GM18511 (cell line): ENCODE data around the gene FBRS.
A peak's percentile ranks its signal among the peaks of the same experiment; 100 is the strongest.
"Not testable (repeated sequence)": the region's sequence is repeated elsewhere in the genome, so short reads cannot be mapped to it uniquely, and the experiment has no call there.

Experiments
- ATAC-seq: cut with Tn5 transposase; IDR thresholded peaks from one replicate; pipeline ENCODE4 v1.9.1; 2021; ENCODE audit warnings: mild to moderate bottlenecking, moderate library complexity; ENCODE audit not compliant: unreplicated experiment

Gene FBRS

DNA sequence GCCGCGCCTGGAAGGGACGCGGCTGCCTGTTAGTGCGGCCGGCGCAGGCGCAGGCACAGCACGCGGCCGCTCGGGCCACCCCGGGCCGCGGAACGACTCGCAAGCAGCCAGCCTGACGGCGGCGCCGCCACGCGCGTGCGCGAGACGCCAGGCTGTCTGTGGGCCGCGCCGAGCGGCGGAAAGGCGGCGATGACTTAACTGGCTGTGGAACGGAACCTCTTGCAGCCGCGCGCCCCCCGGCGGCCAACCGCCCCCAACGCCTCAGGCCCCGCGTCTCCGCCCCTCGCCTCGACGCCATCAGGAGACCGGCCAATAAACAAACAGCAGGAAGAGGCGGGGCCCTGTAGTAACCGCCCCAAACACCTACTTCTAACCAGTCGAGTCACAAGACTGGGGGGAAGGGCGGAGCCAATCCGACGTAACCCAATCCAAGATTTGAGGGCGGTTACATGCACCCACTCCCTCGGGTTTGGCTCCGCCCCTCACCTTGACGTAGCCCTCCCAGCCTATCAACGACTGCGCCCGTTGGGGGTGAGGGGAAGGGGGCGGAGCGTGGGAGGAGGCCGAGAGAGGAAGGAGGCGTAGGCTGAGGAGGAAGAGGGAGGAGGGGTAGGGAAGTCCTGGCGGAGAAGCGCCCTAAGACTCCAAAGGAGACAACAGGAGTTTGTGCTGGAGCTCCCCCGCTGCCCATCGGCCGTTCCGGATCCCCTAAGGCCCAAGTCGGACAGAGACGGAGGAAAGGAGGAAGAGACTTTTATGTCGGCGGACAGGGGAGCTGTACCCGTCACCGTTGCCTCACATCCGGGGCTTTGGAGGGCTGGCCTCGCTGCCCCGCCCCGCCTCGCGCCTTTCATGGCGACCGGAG is at the start of gene FBRS:
FBRS (plus strand) TSS at position 566 of the 865 bp plus-strand sequence. CDS start 1,088 bp downstream, outside the sequence.
- peak; percentile 72 for ATAC-seq

GRCh38 chr16:30609002-30609925 is 49.0 kb upstream of the FBRS start:
- ATAC-seq: peak; percentile 47

DNA sequence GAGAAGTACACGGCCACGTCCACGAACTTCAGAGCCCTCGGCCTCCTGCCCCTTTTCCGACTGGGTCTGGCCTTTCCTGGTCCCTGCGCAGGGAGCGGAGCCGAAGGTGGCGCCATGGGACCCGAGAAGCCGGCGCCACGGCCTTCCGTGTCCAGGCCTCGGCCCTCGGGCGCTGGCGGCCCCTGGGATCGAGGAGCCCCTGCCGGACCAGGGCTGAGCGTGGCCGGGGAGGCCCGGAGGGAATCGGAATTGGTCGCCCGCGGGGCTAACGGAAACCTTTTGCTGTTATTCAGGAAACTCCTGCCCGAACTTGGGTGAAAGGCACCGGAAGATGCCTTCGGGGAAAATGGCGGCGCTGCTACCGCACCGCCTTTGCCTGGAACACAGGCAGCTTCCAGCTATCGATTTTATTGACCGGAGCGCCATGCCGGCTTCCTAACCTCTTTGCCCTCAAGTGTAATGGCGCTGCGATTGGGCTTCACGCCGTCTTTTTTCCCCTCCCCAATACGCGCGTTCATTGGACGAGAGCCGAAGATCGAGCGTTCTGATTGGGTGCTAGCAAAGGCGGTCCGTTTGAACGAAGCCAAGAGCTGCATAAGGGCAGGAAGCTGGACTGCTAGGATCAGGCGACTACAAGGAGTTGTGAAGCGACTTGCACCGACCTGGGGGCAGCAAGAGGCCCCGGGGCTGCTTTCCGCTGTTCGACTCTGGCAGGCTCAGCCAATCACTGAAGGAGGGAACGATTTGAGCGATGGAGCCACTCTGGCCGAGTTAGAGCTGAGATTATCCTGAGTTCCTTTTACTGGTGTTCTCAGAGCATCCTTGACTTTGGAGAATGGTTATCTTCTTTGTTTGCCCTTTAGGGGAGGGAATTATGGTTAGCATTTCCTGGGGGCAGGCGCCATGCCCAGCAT is 48.0 kb upstream of the FBRS start, which contains the start of gene ZNF689:
ZNF689 (minus strand) TSS at position 464 of the 914 bp plus-strand sequence; CDS start at position 116, 348 bp downstream.
- peak; percentile 93 for ATAC-seq

DNA sequence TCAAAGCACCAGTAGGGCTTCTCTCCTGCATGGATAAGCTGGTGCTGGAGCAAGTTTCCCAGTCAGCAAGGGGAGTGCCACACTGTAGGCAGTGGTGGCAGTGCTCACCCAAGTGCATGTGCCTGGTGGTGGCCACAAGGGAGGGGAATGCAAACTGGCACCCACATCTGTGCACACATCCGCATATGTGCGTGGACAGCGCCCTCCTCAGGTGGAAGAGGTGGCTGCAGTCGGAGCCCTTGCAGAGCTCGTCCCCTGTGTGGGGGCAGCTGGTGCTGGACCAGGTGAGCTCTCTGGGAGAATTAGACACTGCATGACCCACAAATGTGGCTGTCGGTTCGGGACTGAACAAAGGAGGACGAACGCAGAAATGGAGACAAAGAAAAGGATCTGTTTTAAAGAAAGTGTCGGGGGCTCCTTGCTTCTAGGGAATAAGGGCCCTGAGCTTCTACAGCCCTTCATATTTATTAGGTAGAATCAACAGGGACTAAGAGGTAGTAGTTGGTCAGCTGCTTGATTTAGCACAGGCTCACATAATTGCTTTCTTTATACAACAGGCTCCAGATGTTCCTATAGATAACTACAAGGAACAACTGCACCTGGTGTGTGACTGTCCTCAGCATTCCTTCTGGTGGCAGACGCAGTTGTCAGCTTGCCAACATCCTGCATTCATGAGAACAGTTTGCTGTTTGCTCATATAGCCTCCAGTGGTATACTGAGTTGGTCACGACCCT is 42.7 kb upstream of the FBRS start:
- no peak for ATAC-seq

DNA sequence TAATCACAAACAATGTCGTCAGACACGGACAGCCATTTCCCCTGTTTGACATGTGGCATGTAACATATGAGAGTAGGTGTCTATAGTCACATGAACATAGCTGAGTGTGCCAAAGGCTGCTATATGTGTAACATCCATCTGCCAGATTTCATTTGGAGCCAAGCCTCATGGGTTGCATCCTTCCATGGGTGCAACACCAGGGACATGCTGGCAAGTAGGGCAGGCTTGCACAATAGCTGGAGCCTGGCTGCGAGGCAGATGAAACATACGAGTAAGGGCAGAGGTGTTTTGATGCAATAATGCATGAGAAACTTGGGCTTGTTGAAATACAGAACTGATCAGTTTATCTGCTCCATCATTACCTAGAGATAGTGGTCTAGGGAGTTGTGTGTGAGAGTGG is 39.0 kb upstream of the FBRS start:
- ATAC-seq: no peak

DNA sequence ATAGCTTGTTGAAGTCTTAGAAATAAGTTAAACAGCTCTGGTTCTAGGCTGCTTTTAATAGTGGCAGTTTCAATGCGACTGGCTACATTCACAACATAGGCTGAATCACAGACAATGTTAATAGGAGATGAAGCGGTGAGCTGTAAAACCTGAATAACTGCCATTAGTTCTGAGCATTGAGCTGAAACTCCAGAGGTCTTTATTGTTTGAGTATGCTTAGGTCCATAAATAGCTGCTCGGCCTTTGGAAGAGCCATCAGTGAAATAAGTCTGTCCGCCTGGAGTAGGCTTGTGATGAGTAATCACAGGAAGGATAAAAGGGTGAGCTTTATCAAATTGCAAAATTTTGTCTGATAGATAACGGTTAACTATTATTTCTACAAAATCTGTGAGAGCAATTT is 38.6 kb upstream of the FBRS start:
- no peak for ATAC-seq

GRCh38 chr16:30620169-30620568 is 38.1 kb upstream of the FBRS start:
- ATAC-seq: no peak

DNA sequence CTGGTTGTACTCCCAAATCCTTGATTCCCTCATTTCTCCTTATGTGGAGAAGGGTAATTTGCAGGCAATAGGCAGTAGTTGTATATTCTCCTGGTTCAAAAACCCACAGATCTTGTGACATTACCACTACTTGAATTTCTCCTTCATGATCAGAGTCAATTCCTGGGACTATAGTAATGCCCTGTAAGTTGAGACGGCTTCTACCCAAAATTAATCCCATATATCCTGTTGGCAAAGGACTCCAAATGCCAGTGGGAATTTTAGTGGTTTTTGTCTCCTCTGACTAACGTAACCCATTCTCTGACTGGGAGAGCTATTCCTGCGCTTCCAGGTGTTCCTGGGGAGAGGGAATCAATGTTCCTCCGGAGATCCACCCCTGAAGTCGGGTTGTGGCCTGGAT is 36.5 kb upstream of the FBRS start:
- ATAC-seq: no peak

GRCh38 chr16:30622455-30623032 is 35.7 kb upstream of the FBRS start:
- no peak for ATAC-seq

DNA sequence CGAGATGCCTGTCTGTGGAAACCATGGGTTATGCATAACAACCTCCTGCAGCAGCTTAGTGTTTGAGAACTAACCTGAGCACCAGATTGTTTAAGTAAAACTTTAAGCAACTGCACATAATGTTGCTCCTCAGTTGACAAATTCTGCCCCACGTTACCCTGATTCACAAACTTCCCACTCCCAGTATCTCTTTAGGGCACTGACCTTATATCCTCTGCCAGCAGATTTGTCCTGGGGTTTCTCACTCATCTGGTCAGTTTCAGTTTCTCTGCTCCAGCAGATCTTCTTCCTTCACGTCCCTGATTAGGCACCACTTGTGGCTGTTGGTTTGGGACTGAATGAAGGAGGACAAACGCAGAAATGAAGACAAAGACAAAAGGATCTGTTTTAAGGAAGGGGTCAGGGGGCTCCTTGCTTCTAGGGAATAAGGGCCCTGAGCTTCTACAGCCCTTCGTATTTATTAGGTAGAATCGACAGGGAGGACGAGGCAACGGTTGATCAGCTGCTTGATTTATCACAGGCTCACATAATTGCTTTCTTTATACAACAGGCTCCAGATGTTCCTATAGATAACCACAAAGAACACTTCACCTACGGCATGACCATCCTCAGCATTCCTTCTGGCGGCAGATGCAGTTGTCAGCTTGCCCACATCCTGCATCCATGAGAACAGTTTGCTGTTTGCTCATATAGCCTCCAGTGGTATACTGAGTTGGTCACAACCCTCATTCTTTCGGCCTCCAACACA is 34.5 kb upstream of the FBRS start:
- no peak for ATAC-seq

DNA sequence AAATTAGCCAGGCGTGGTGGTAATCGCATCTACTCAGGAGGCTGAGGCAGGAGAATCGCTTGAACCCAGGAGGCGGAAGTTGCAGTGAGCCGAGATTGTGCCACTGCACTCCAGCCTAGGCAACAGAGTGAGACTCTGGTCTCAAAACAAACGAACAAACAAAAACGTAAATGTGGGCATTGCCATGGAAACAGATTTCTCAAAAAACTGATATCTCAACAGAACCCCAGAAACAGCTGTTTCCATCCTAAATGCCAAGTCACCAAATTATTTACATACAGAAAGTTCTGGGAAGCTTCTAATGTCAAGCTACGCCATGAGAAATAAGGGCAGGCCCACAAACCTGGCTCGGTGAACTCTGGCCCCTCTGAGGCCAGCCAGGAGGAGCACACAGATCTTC is 32.0 kb upstream of the FBRS start:
- ATAC-seq: no peak

- ATAC-seq: no peak
These were observed 29.3 kb upstream of the FBRS start for GRCh38 chr16:30628628-30629540.

DNA sequence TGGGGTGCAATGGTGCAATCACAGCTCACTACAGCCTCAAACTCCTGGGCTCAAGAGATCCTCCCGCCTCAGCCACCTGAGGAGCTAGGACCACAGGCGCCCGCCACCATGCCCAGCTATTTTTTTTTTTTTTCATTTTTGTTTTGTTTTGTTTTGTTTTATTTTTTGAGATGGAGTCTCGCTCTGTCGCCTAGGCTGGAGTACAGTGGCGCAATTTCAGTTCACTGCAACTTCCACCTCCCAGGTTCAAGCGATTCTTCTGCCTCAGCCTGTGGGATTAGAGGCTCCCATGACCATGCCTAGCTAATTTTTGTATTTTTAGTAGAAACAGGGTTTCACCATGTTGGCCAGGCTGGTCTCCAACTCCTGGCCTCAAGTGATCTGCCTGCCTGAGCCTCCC is 25.8 kb upstream of the FBRS start:
- not testable (repeated sequence) for ATAC-seq

DNA sequence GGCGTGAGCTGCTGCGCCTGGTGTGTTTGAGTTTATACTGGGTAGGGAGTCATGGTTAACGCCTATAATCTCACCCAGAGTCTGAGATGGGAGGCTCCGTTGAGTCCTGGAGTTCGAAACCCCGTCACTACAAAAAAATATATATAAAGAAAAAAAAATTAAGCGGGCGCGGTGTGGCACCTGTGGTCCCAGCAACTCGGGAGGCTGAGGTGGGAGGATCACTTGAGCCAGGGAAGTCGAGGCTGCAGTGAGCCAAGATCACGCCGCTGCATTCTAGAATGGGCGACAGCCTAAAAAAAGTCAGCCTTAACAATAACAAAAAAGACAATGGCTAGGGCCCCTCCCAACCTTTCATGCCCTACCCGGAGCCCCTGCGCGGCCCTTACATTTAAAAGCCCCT is 24.7 kb upstream of the FBRS start:
- ATAC-seq: no peak

DNA sequence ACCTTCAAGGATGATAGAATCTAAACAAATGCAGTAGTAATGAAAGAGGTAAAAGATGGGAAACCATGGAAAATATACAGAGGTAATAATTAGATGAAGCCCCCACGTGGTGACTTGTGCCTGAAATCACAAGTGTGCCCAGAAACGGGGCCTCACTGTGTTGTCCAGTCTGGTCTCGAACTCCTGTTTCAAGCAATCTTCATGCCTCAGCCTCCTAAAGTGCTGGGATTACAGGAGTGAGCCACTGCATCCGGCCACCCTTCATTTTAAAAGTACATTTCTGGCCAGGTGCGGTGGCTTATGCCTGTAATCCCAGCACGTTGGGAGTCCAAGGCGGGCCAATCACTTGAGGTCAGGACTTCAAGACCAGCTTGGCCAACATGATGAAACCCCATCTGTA is 21.6 kb upstream of the FBRS start:
- no peak for ATAC-seq

GRCh38 chr16:30637139-30637538 is 21.1 kb upstream of the FBRS start:
- not testable (repeated sequence) for ATAC-seq

DNA sequence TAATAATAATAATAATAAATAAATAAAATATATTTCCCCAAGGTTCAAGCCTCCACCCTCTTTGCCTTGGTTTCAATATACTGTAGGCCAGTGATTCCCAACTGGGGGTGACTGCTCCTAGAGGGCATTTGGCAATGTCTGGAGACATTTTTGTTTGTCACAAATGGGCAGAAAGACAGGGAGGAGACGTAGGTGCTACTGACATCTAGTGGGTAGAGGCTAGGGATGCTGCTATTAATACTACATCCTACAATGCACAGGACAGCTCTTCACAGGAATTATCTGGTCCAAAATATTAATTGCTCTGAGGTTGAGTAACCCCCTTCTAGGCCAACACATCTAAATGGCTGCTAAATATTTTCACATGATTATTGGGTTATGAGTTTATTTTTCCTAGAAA is 20.3 kb upstream of the FBRS start:
- no peak for ATAC-seq
